Osteoblast (primary cell): ENCODE measurements around the gene ZDHHC20. TPM values are rescaled to one million over a fixed set of nuclear protein-coding genes. Genes with fewer than 3 reads are reported as not detected.

Experiments used
- DNase-seq: peaks from one replicate; pipeline ENCODE4 v3.0.0; 2011; ENCODE audit warnings: low spot score, mixed read lengths; ENCODE audit not compliant: insufficient read length; ENCODE audit errors: missing footprints
- H2AFZ ChIP-seq: 2 replicates; pipeline ENCODE4 v1.6.0; 2011; ENCODE audit warnings: mild to moderate bottlenecking, low read length
- H3K27ac ChIP-seq: 2 replicates; pipeline ENCODE4 v1.5.1; 2011; ENCODE audit warnings: mild to moderate bottlenecking, low read depth, low read length, moderate library complexity
- H3K27me3 ChIP-seq: 2 replicates; pipeline ENCODE4 v1.6.0; 2012; ENCODE audit warnings: mild to moderate bottlenecking, control low read depth, inconsistent platforms, low read length, moderate library complexity; ENCODE audit not compliant: insufficient read depth
- H3K36me3 ChIP-seq: 2 replicates; pipeline ENCODE4 v1.5.1; 2011; ENCODE audit warnings: mild to moderate bottlenecking, low read length, control low read depth, moderate library complexity; ENCODE audit not compliant: insufficient read depth
- H3K4me1 ChIP-seq: 2 replicates; pipeline ENCODE4 v1.5.1; 2011; ENCODE audit warnings: mild to moderate bottlenecking, low read length, control low read depth, moderate library complexity; ENCODE audit not compliant: insufficient read depth
- H3K4me2 ChIP-seq: 2 replicates; pipeline ENCODE4 v1.6.0; 2011; ENCODE audit warnings: mild to moderate bottlenecking, low read length; ENCODE audit not compliant: insufficient read depth
- H3K4me3 ChIP-seq: fragments of 200-600 bp; sonication (generic); 3 replicates; pipeline ENCODE4 v1.5.1; 2012; ENCODE audit warnings: mild to moderate bottlenecking, low read length, inconsistent platforms; ENCODE audit not compliant: insufficient read depth
- H3K79me2 ChIP-seq: 2 replicates; pipeline ENCODE4 v1.6.0; 2012; ENCODE audit warnings: mild to moderate bottlenecking, low read length, control low read depth, inconsistent platforms; ENCODE audit not compliant: insufficient read depth
- H3K9me3 ChIP-seq: 2 replicates; pipeline ENCODE4 v1.5.1; 2011; ENCODE audit warnings: low read depth, low read length, control low read depth
- H4K20me1 ChIP-seq: 2 replicates; pipeline ENCODE4 v1.6.0; 2012; ENCODE audit warnings: mild to moderate bottlenecking, low read length, control low read depth; ENCODE audit not compliant: insufficient read depth
- CTCF ChIP-seq: IDR thresholded peaks from 2 replicates; pipeline ENCODE4 v1.5.1; 2011; ENCODE audit warnings: mild to moderate bottlenecking, low read depth, low read length, moderate library complexity; ENCODE audit errors: extremely low read depth
- total RNA-seq: library from RNA; depleted of rRNA; stranded (reverse); fragments of >200 nt; gene quantifications from 2 replicates; pipeline ENCODE4 v1.2.3, GENCODE V29; 2012

The ZDHHC20 gene
- total RNA-seq, result 110 and 128 TPM in 2 replicates

GRCh38 chr13:21458813-21459701, at the start of gene ZDHHC20:
ZDHHC20 (minus strand) TSS chr13:21459303; CDS start chr13:21459171, 132 bp downstream.
- peak; percentile 99 for DNase-seq
- Histone ChIP-seq H3K4me3 (peak within 1 kb of the TSS; percentile 80), H3K27me3 (no peaks in the 10 kb centered on the region), H3K4me1 (no peaks in the 10 kb centered on the region), H3K9me3 (no peaks in the 10 kb centered on the region), H3K79me2 (peaks cover 43% of the 10 kb centered on the region), H3K27ac (peak within 1 kb of the TSS; percentile 63), H4K20me1 (peaks cover 10% of the 10 kb centered on the region), H3K4me2 (peak within 1 kb of the TSS; percentile 91), H3K36me3 (no peaks in the 10 kb centered on the region), H2AFZ (peak within 1 kb of the TSS; percentile 94)
- no peak for TF ChIP-seq CTCF

GRCh38 chr13:21504379-21504778, 45.3 kb upstream of the ZDHHC20 start:
- H3K4me1 ChIP-seq, result no peaks in the 10 kb centered on the region
- H3K4me2 ChIP-seq, result no peak overlapping the region
- no peak overlapping the region for H2AFZ ChIP-seq
- H3K36me3 ChIP-seq, result peaks cover 4% of the 10 kb centered on the region
- DNase-seq, result no peak
- H4K20me1 ChIP-seq, result no peaks in the 10 kb centered on the region
- H3K27ac ChIP-seq, result no peak overlapping the region
- no peaks in the 10 kb centered on the region for H3K27me3 ChIP-seq
- H3K9me3 ChIP-seq, result no peaks in the 10 kb centered on the region
- no peak overlapping the region for H3K4me3 ChIP-seq
- TF ChIP-seq CTCF, result no peak
- H3K79me2 ChIP-seq, result no peaks in the 10 kb centered on the region

- H3K27me3 ChIP-seq, result no peaks in the 10 kb centered on the region
- H4K20me1 ChIP-seq, result no peaks in the 10 kb centered on the region
- no peak overlapping the region for H3K27ac ChIP-seq
- H3K4me2 ChIP-seq, result no peak overlapping the region
- no peak overlapping the region for H3K4me3 ChIP-seq
- H3K9me3 ChIP-seq, result no peaks in the 10 kb centered on the region
- no peaks in the 10 kb centered on the region for H3K79me2 ChIP-seq
- no peaks in the 10 kb centered on the region for H3K4me1 ChIP-seq
- TF ChIP-seq CTCF, result no peak
- peaks cover 4% of the 10 kb centered on the region for H3K36me3 ChIP-seq
- DNase-seq, result no peak
- H2AFZ ChIP-seq, result no peak overlapping the region
Observed at GRCh38 chr13:21501686-21502085, 42.6 kb upstream of the ZDHHC20 start.

- Histone ChIP-seq H3K4me2 (no peak overlapping the region), H3K27ac (no peak overlapping the region), H3K27me3 (no peaks in the 10 kb centered on the region), H3K36me3 (no peaks in the 10 kb centered on the region), H3K9me3 (no peaks in the 10 kb centered on the region), H4K20me1 (no peaks in the 10 kb centered on the region), H3K4me3 (no peak overlapping the region), H3K4me1 (no peaks in the 10 kb centered on the region), H2AFZ (no peak overlapping the region), H3K79me2 (no peaks in the 10 kb centered on the region)
- DNase-seq, result no peak
- TF ChIP-seq CTCF, result no peak
Observed at GRCh38 chr13:21486322-21486721, 27.2 kb upstream of the ZDHHC20 start.
